Measurements from ENCODE around the gene ALOX12. TPM values are rescaled to one million over a fixed set of nuclear protein-coding genes. Genes with fewer than 3 reads are reported as not detected.
A peak's percentile ranks its signal among the peaks of the same experiment; 100 is the strongest.

The ALOX12 gene
- total RNA-seq, 3 donors from 2014 or later = 0.25 to 0.26 TPM; not detected in 1

DNA sequence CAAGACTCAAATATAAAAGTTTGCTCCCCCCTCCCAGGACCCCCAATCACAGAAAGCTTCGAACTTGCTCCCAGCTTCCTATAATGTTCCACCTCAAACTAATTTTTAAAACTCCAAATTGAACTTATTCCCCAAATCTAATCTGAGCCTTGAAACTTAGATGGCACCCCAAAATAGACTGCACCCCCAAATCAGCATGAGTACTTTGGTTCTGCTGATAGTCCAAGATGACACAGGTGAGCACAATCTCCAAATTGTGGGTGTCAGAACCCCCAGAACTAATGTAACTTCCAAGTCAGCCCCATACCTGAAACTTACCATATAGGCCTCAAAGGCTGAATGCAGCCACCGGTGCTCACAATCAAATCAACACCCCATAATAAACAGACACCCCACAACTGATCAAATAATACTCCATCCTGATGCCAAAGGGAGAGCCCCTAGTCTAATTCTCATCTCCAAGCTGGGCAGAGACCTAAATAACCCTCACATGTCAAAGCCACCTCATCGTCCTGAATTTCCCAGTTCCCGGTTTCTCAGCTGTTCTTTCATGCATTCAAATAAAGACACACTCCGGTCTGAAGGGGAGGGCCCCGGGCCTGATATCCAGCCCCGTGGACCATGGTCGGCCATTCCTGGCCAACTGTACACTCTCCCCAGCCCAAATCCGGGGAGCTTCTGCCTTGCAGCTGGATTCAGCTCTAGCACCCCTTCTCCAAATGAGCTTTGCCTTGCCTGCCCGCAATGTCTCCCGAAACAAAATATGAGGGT, 25.2 kb downstream of the ALOX12 start:
- H3K4me3 ChIP-seq = no peak overlapping the region
- no peak for ATAC-seq
- no peak for TF ChIP-seq CTCF (IDR thresholded peaks at IDR 0.05)
- H3K4me1 ChIP-seq (ENCODE audit: low read depth) = peaks cover 9% of the 10 kb centered on the region
- H3K36me3 ChIP-seq (ENCODE audit: low read depth) = no peaks in the 10 kb centered on the region
- peak in 2 of 3 donors; percentile 9 to 31 for DNase-seq
- H3K9me3 ChIP-seq = no peaks in the 10 kb centered on the region
- intact Hi-C loops (cut with DNase I, micrococcal nuclease) = no loop called here

GRCh38 chr17:7021993-7022778, 26.3 kb downstream of the ALOX12 start:
- peak; percentile 84 to 88 (median 87) for DNase-seq
- intact Hi-C loops (cut with DNase I, micrococcal nuclease) = no loop called here
- H3K36me3 ChIP-seq (ENCODE audit: low read depth) = no peaks in the 10 kb centered on the region
- peak; percentile 95 for TF ChIP-seq CTCF (IDR thresholded peaks at IDR 0.05)
- H3K4me1 ChIP-seq (ENCODE audit: low read depth) = peaks cover 9% of the 10 kb centered on the region
- H3K4me3 ChIP-seq = no peak overlapping the region
- no peaks in the 10 kb centered on the region for H3K9me3 ChIP-seq
- ATAC-seq = peak; percentile 83

GRCh38 chr17:7022781-7023571, 27.1 kb downstream of the ALOX12 start, which contains the start of gene BCL6B:
Gene BCL6B, plus strand, starts transcription at chr17:7023050. Its CDS starts 622 bp downstream, at chr17:7023672.
- Histone ChIP-seq H3K36me3 (ENCODE audit: low read depth) (no peaks in the 10 kb centered on the region), H3K4me3 (no peak within 1 kb of the TSS), H3K9me3 (no peaks in the 10 kb centered on the region), H3K4me1 (ENCODE audit: low read depth) (peaks cover 9% of the 10 kb centered on the region)
- DNase-seq = peak; percentile 31 to 69 (median 63)
- ATAC-seq = no peak
- no peak for TF ChIP-seq CTCF (IDR thresholded peaks at IDR 0.05)
- intact Hi-C loops (cut with DNase I, micrococcal nuclease) = no loop called here

GRCh38 chr17:7023576-7024401, 27.9 kb downstream of the ALOX12 start:
- ATAC-seq = peak; percentile 87
- no peak for TF ChIP-seq CTCF (IDR thresholded peaks at IDR 0.05)
- no peaks in the 10 kb centered on the region for H3K9me3 ChIP-seq
- intact Hi-C loops (cut with DNase I, micrococcal nuclease) = no loop called here
- peaks cover 9% of the 10 kb centered on the region for H3K4me1 ChIP-seq (ENCODE audit: low read depth)
- H3K4me3 ChIP-seq = no peak overlapping the region
- no peaks in the 10 kb centered on the region for H3K36me3 ChIP-seq (ENCODE audit: low read depth)
- DNase-seq = peak; percentile 97 to 98 (median 97)

DNA sequence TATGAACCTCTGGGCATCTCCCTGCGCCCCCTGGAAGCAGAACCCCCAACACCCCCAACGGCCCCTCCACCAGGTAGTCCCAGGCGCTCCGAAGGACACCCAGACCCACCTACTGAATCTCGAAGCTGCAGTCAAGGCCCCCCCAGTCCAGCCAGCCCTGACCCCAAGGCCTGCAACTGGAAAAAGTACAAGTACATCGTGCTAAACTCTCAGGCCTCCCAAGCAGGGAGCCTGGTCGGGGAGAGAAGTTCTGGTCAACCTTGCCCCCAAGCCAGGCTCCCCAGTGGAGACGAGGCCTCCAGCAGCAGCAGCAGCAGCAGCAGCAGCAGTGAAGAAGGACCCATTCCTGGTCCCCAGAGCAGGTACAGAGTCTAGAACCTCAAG, 28.5 kb downstream of the ALOX12 start:
- intact Hi-C loops (cut with DNase I, micrococcal nuclease) = no loop called here
- H3K4me3 ChIP-seq = no peak overlapping the region
- ATAC-seq (no peak), DNase-seq (no peak)
- no peak for TF ChIP-seq CTCF (IDR thresholded peaks at IDR 0.05)
- no peaks in the 10 kb centered on the region for H3K36me3 ChIP-seq (ENCODE audit: low read depth)
- no peaks in the 10 kb centered on the region for H3K9me3 ChIP-seq
- H3K4me1 ChIP-seq (ENCODE audit: low read depth) = peaks cover 7% of the 10 kb centered on the region

Measured in mucosa of descending colon (tissue), 3 donors.